GM12875 (cell line): ENCODE results near the gene THSD4.

Experiments
- H3K4me3 ChIP-seq: one replicate; pipeline ENCODE4 v1.5.1; 2011; ENCODE audit warnings: low read depth, low read length, control low read depth
- CTCF ChIP-seq: IDR thresholded peaks from 2 replicates; pipeline ENCODE4 v1.5.1; 2011; ENCODE audit warnings: low read depth, mild to moderate bottlenecking, control low read depth, inconsistent platforms, low read length, moderate library complexity, borderline replicate concordance; ENCODE audit not compliant: insufficient read depth

THSD4 gene

DNA sequence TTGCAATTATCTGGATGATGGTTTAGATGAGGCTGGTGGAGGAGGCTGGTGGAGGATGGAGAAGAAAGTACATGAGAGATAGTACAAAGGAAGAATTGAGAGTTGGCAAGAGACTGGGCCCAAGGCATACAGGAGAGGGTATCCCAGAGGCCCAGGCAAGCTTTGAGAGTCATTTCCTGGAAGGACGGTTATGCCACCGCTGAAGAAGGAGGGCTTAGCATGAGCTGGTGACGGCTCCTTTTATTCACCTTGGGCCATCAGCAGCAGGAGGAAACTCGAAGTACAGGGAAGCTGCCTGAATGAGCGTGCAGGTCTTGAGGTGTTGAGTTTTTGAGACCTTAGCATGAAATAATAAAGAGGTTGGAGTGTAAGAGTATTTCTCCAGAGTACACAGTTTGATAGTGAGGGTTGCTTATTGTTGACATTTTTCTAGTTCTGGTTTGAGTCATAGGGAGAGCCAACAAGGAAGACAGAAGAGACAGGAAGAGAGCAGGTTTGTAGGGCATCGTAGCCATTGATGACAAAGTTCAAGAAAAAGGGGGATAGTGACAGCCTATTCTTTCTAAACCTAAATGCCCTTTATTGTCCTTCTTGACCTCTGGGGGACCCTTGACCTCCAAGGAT, 13.8 kb downstream of the THSD4 start:
- TF ChIP-seq CTCF, result no peak
- no peak overlapping the region for H3K4me3 ChIP-seq

GRCh38 chr15:71129669-71130068, 14.4 kb downstream of the THSD4 start:
- no peak for TF ChIP-seq CTCF
- H3K4me3 ChIP-seq, result no peak overlapping the region

GRCh38 chr15:71131601-71132362, 16.5 kb downstream of the THSD4 start:
- no peak for TF ChIP-seq CTCF

DNA sequence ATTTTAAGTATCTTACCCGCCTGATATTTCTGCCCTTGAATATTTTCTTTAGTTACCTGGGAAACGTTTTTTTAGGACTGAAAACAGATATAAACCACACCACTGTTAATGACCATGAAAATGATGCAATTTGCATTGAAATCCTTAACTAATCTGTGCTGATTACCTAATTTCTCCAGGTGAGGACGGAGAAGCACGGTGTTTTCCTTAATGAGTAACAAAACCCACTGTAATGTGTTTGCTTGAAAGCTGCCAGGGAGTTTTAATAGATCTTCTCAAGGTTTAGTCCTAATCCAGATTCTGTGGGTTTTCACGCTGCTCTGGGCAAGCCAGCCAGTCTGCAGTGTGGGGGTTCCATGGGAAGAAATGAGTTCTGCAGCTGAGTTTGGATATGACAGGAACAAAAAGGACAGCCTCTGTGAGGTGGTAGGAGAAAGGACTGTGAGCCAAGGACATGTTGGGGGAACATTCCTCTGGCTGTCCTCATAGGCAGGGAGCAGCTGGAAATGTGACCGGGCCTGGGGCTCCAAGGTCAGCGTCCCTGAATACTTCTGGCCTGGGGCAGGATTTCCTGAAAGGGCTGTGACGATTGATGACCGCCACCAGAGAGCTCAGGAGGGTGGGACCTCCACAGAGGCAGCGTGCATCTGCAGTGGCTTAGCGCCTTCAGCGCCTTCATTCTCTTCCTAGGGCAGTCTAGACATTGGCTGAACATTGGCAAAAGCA, 18.6 kb downstream of the THSD4 start:
- TF ChIP-seq CTCF, result no peak
- H3K4me3 ChIP-seq, result no peak overlapping the region

More at GRCh38 chr15:71131601-71132362, 16.5 kb downstream of the THSD4 start:
- H3K4me3 ChIP-seq, result no peak overlapping the region

DNA sequence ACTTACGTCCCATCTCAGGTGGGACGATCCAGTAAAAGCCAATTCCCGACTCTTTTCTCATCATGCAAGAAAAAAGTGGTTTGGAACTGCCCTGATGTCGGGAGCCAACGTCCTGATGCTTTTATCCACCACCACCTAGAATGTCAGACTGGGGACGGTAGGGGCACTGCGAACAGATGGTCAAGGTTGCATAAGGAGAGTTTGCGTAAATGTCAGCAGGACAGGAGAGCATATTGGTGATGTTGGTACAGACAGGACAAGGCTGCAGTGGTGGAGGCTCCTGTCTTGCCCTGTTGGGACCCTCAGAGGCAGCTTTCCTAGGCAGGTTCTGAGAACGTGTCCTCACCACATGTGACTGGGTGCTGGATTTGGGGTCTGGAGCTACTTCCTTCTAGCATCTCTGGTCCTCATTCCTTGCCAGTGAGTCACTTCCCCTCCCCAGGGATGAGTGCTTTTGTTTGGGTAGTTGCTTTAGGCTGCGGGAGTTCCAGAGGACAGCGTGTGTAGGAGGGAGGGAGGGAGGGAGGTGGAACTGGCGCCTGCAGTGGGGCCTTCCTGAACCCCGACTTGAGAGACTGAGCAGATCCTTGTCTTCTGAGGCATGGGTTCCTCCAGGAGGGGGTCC, 21.0 kb downstream of the THSD4 start:
- H3K4me3 ChIP-seq, result no peak overlapping the region
- TF ChIP-seq CTCF, result no peak

GRCh38 chr15:71136793-71137518, 21.7 kb downstream of the THSD4 start:
- no peak overlapping the region for H3K4me3 ChIP-seq

More at GRCh38 chr15:71136793-71137518, 21.7 kb downstream of the THSD4 start:
- no peak for TF ChIP-seq CTCF
